NB4 (cell line): ENCODE data around the gene CMTM1.

Experiments used
- DNase-seq: peaks from one replicate; pipeline ENCODE4 v3.0.0; 2010; ENCODE audit warnings: low read depth
- H3K4me3 ChIP-seq: one replicate; pipeline ENCODE4 v1.5.1; 2011; ENCODE audit warnings: mild to moderate bottlenecking, low read depth, low read length, moderate library complexity
- MYC ChIP-seq: IDR thresholded peaks from 2 replicates; pipeline ENCODE4 v1.6.1; 2011; ENCODE audit warnings: low read depth, low read length
- POLR2A ChIP-seq: IDR thresholded peaks from 2 replicates; pipeline ENCODE4 v1.6.1; 2011; ENCODE audit warnings: mild to moderate bottlenecking; ENCODE audit not compliant: insufficient read length; ENCODE audit errors: extremely low read depth
- TF ChIP-seq, protein P1 (sequence below): IDR thresholded peaks from 2 replicates; pipeline ENCODE4 v1.6.1; 2011; ENCODE audit warnings: low read depth, low read length
- TF ChIP-seq, protein P2 (sequence below): IDR thresholded peaks from one replicate; pipeline ENCODE4 v1.5.1; 2012; ENCODE audit warnings: low read depth, low read length

The CMTM1 gene

DNA sequence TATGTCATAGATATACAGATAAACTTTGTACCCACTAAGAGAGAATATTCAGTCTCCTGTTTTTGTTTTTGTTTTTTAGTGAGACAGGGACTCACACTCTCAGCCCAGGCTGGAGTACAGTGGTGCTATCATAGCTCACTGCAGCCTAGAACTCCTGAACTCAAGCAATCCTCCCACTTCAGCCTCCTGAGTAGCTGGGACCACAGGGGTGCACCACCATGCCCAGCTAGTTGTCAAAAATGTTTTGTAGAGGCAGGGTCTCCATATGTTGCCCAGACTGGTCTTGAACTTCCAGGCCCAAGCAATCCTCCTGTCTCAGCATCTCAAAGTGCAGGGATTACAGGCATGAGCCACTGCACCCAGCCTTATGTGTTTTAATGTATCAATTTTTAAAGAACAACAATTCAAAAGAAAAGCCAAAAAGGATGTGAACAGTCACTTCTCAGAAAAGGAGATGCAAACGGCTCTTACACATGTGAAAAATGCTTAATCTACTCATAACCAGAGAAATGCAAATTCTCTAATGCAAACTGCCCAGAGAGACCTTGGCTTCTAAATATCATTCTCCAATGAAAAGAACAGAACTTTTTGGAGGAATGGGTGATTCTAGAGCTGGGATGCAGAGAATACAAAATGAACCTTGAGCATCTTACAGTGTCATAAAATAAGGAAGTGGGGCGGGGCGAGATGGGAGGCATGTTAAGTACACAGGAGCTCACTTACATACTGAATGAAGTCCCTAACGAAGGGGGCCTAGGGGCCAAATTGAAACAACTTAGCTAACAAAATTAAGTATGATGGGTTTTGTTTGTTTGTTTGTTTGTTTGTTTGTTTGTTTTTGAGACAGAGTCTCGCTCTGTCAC, 31.0 kb downstream of the CMTM1 start:
- no peak for DNase-seq
- TF ChIP-seq POLR2A, result no peak
- TF ChIP-seq, protein P1, sequence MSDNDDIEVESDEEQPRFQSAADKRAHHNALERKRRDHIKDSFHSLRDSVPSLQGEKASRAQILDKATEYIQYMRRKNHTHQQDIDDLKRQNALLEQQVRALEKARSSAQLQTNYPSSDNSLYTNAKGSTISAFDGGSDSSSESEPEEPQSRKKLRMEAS, result no peak
- TF ChIP-seq, protein P2, sequence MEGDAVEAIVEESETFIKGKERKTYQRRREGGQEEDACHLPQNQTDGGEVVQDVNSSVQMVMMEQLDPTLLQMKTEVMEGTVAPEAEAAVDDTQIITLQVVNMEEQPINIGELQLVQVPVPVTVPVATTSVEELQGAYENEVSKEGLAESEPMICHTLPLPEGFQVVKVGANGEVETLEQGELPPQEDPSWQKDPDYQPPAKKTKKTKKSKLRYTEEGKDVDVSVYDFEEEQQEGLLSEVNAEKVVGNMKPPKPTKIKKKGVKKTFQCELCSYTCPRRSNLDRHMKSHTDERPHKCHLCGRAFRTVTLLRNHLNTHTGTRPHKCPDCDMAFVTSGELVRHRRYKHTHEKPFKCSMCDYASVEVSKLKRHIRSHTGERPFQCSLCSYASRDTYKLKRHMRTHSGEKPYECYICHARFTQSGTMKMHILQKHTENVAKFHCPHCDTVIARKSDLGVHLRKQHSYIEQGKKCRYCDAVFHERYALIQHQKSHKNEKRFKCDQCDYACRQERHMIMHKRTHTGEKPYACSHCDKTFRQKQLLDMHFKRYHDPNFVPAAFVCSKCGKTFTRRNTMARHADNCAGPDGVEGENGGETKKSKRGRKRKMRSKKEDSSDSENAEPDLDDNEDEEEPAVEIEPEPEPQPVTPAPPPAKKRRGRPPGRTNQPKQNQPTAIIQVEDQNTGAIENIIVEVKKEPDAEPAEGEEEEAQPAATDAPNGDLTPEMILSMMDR, result no peak
- H3K4me3 ChIP-seq, result no peak overlapping the region

DNA sequence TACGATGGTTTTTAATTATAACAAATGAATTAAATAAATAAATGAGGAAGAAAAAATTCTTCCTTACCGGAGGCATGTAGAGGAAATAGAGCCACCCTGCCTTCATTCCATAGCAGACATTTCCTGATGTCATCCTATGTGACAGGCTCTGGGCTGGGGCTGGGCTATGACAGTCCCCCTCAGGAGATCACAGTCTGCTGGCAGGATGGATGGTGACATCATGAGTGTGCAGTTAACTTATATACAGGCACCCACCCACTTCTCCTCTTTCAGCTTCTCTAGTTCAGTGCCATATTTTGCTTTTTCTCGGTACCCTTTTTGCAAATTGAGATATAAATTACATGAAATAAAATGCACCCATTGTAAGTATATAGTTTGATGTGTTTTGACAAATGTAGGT, 31.9 kb downstream of the CMTM1 start:
- DNase-seq, result no peak
- TF ChIP-seq MYC (no peak), POLR2A (no peak)
- TF ChIP-seq, protein P1, result no peak
- TF ChIP-seq, protein P2, result no peak
- H3K4me3 ChIP-seq, result no peak overlapping the region

DNA sequence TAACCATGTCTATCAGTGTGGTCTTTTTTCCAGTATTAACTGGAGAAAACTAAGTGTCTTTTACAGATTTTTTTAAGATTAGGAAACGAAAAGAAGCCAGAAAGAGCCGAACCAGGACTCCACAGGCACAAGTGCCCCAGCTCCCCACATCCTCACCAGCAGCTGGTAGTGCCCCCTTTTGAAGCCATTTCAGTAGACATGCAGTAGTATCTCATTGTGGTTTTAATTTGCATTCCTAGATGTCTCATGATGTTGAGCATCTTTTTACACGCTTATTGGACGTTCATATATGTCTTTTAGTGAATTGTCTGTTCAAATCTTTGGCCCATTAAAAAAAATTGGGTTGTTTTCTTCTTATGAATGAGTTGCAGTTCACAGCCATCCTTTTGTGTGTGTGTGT, 33.5 kb downstream of the CMTM1 start:
- no peak overlapping the region for H3K4me3 ChIP-seq
- TF ChIP-seq MYC, result no peak
- TF ChIP-seq, protein P2, result no peak
- DNase-seq, result no peak

DNA sequence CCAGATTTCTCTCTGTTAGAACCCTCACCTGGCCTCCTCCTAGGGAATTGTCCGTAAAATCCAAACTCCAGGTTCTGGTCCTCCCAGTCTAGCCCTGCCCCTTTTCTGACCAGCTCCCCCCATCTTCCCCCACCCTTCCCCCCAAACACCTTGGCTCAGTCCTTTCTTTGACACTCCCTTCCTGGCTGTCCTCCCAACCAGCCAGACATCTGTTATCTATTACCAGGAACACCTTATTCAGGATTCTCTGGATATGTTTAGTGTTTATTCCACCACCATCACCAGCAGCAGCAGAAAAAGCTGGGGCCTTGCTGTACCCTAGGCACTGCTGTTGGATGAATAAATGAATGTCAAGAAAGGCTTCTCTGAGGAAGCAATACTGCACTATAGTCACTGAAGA, 34.2 kb downstream of the CMTM1 start:
- no peak overlapping the region for H3K4me3 ChIP-seq
- no peak for DNase-seq
- TF ChIP-seq, protein P1, result no peak
- TF ChIP-seq MYC (no peak), POLR2A (no peak)
- TF ChIP-seq, protein P2, result no peak

DNA sequence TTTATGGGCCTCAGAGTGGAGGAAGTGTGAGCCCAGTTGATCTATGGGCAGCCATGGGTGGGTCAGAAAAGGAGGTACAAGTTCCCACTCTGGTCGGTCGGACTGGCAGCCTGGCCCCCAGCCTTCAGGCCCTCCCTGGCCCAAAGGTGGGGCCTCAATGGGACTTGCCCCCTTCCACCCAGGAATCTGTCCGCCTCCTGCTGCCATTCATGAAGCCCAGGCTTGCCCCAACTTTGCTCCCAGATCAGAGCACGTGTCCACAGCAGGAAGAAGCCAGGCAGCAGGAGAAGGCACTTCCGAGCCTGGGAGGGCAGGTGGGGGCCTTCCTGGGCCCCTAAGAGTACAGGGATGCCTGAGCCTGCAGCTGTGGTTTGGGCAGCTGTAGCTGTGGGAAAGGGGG, 35.2 kb downstream of the CMTM1 start:
- no peak for DNase-seq
- no peak overlapping the region for H3K4me3 ChIP-seq
- TF ChIP-seq, protein P2, result no peak
- TF ChIP-seq, protein P1, result no peak
- TF ChIP-seq MYC (no peak), POLR2A (no peak)
